Lung (tissue), 12 donors: Measurements from ENCODE around the gene GABRP. TPM values are rescaled to one million over a fixed set of nuclear protein-coding genes. Genes with fewer than 3 reads are reported as not detected.
"Not testable (repeated sequence)": the region's sequence is repeated elsewhere in the genome, so short reads cannot be mapped to it uniquely, and the experiment has no call there.

Experiments used
- ATAC-seq: fragments of 200-7000 bp; cut with Tn5 transposase; one replicate; pipeline ENCODE4 v1.9.1; 2020; ENCODE audit warnings: moderate number of reproducible peaks; ENCODE audit not compliant: insufficient read depth, low FRiP score
- DNase-seq, 3 donors: peaks; one replicate each; pipeline ENCODE4 v3.0.0-alpha.2; 2013 to 2017
- H3K27ac ChIP-seq, 2 donors: one replicate each; pipeline ENCODE4 v1.5.1; 2013; ENCODE audit warnings: mild to moderate bottlenecking in 2 of 2, moderate library complexity in 2 of 2, control low read depth in 1 of 2, inconsistent platforms in 1 of 2, low read depth in 1 of 2, low read length in 1 of 2
- H3K27me3 ChIP-seq, 3 donors: one replicate each; pipeline ENCODE4 v1.5.1; 2013; ENCODE audit warnings: low read length in 2 of 3; ENCODE audit not compliant: control insufficient read depth in 3 of 3, insufficient read depth in 3 of 3
- H3K36me3 ChIP-seq, 4 donors: one replicate each; pipeline ENCODE4 v1.5.1; 2013; ENCODE audit warnings: low read length in 4 of 4, mild to moderate bottlenecking in 1 of 4, moderate library complexity in 1 of 4; ENCODE audit not compliant: control insufficient read depth in 4 of 4, insufficient read depth in 4 of 4
- H3K4me1 ChIP-seq, 5 donors: one replicate each; pipeline ENCODE4 v1.5.1; 2013; ENCODE audit warnings: low read length in 5 of 5, mild to moderate bottlenecking in 2 of 5, moderate library complexity in 1 of 5; ENCODE audit not compliant: control insufficient read depth in 5 of 5, insufficient read depth in 5 of 5
- H3K4me3 ChIP-seq: one replicate; pipeline ENCODE4 v1.5.1; 2013; ENCODE audit warnings: mild to moderate bottlenecking, control low read depth, moderate library complexity
- H3K9ac ChIP-seq, 2 donors: one replicate each; pipeline ENCODE4 v1.5.1; 2013; ENCODE audit warnings: low read length in 2 of 2, control low read depth in 1 of 2; ENCODE audit not compliant: insufficient read depth in 1 of 2
- H3K9me3 ChIP-seq, 4 donors: one replicate each; pipeline ENCODE4 v1.5.1; 2013; ENCODE audit warnings: low read length in 3 of 4, mild to moderate bottlenecking in 1 of 4, moderate library complexity in 1 of 4; ENCODE audit not compliant: control insufficient read depth in 4 of 4, insufficient read depth in 3 of 4
- CTCF ChIP-seq: IDR thresholded peaks from 2 replicates; pipeline ENCODE4 v1.5.1; 2012; ENCODE audit warnings: mild to moderate bottlenecking; ENCODE audit errors: control extremely low read depth, extremely low read depth
- WGBS, 2 donors: extraction: QIAGEN DNeasy Blood & Tissue Kit; methylation state at CpG; one replicate each; pipeline ENCODE4 v1.1.7; 2013; 5-methylcytosine and 5-hydroxymethylcytosine counted together
- polyA plus RNA-seq, 2 donors: library from polyadenylated mRNA; stranded (reverse); fragments of 200-250 nt; gene quantifications; one replicate each; pipeline ENCODE4 v1.2.1, GENCODE V29; 2013
- total RNA-seq, 2 donors: library from RNA; depleted of rRNA in 1 of 2; stranded (reverse); fragments of >200 nt in 1 of 2; gene quantifications; one replicate each; pipeline ENCODE4 v1.2.1, GENCODE V29; 2014 to 2021
- donor health status: control.
- donor health status: control.
- donor health status: Bipolar disorder and iron deficiency.
- donor health status: healthy.
- donor health status: DM: yes; HTN: yes; CAD: no.

The GABRP gene
- total and polyA plus RNA-seq, 4 donors: 0.26 to 1.5 (median 0.75) TPM

DNA sequence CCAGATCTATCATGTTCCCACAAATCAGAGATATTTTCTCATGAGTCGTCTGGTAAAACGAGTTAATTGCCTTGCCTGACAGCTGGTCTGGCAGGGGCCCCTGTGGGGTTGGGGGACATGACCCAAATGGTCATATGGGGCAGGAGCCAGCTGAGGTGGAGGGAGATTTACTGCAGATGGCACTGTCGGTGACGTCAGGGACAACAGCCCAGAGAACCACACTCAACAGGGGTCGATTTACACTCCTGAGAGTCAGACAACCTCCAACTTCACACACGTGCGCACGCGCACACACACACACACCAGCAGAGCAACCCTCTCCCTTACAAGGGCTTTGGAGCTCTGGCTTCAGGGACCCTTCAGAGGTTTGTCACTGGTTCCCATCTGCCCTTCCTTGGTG is 23.4 kb upstream of the GABRP start:
- Histone ChIP-seq H3K9me3 (no peaks in the 10 kb centered on the region), H3K9ac (no peak overlapping the region), H3K36me3 (no peaks in the 10 kb centered on the region), H3K27ac (no peak overlapping the region), H3K4me1 (peaks cover 0 to 6% (median 0%) of the 10 kb centered on the region in 5 donors), H3K4me3 (no peak overlapping the region), H3K27me3 (no peaks in the 10 kb centered on the region)
- DNase-seq: no peak
- WGBS, 2 donors: 85 to 86% methylated on average over 9 of the region's 9 CpGs
- TF ChIP-seq CTCF: no peak
- no peak for ATAC-seq

GRCh38 chr5:170761048-170761707 is 22.3 kb upstream of the GABRP start:
- WGBS, 2 donors: 88 to 92% methylated on average over 7 of the region's 7 CpGs
- Histone ChIP-seq H3K4me1 (peaks cover 0 to 6% (median 0%) of the 10 kb centered on the region in 5 donors), H3K27me3 (no peaks in the 10 kb centered on the region), H3K36me3 (no peaks in the 10 kb centered on the region), H3K27ac (no peak overlapping the region), H3K9ac (no peak overlapping the region), H3K9me3 (no peaks in the 10 kb centered on the region), H3K4me3 (no peak overlapping the region)
- DNase-seq (no peak), ATAC-seq (no peak)
- no peak for TF ChIP-seq CTCF

- no peak overlapping the region for H3K27ac ChIP-seq
- H3K4me1 ChIP-seq: peaks cover 0 to 4% (median 0%) of the 10 kb centered on the region in 5 donors
- no peaks in the 10 kb centered on the region for H3K27me3 ChIP-seq
- no peak for TF ChIP-seq CTCF
- no peak overlapping the region for H3K9ac ChIP-seq
- H3K4me3 ChIP-seq: no peak overlapping the region
- H3K36me3 ChIP-seq: no peaks in the 10 kb centered on the region
- no peaks in the 10 kb centered on the region for H3K9me3 ChIP-seq
- 93 to 94% methylated on average over 6 of the region's 6 CpGs for WGBS, 2 donors
- DNase-seq: no peak
- ATAC-seq: no peak
Observed at GRCh38 chr5:170761708-170762066, 21.8 kb upstream of the GABRP start.

DNA sequence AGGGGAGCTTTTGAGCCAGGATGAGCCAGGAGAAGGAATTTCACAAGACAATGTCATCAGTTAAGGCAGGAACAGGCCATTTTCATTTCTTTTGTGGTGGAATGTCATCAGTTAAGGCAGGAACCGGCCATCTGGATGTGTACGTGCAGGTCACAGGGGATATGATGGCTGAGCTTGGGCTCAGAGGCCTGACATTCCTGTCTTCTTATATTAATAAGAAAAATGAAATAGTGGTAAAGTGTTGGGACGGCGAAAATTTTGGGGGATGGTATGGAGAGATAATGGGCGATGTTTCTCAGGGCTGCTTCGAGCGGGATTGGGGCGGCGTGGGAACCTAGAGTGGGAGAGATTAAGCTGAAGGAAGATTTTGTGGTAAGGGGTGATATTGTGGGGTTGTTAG is 21.2 kb upstream of the GABRP start:
- 96% methylated on average over 9 of the region's 9 CpGs for WGBS, 2 donors
- not testable (repeated sequence) for H3K27ac ChIP-seq, H3K4me1 ChIP-seq, H3K9ac ChIP-seq, DNase-seq, H3K4me3 ChIP-seq, H3K27me3 ChIP-seq, ATAC-seq, H3K9me3 ChIP-seq, H3K36me3 ChIP-seq

DNA sequence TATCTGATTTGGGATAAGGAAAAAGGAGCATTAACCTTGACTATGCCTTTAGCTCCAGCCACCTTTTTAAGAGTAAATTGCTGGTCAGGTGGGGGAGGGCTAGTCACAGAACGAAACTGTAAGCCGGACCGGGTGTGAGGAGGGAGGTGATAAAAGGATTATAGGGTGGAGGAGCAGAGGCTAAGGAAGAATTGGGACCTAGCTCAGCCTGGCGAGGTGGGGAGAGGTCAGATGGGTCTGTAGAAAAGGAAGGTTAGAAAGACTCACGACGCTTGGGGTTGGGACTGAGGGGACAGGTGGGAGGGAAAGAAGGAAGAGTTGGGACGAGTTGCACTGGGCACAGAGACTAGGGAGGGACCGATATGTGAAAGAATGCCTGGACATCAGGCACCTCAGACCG is 17.7 kb upstream of the GABRP start:
- H3K9ac ChIP-seq, ATAC-seq, H3K9me3 ChIP-seq, H3K27me3 ChIP-seq, H3K4me3 ChIP-seq, H3K27ac ChIP-seq, H3K36me3 ChIP-seq, H3K4me1 ChIP-seq, DNase-seq: not testable (repeated sequence)
- 84 to 88% methylated on average over 9 of the region's 9 CpGs for WGBS, 2 donors
